Activated CD4-positive, alpha-beta memory T cell treated with anti-CD3 and anti-CD28 coated beads, Interleukin-2, amount 10 ng/mL, durations not matched to agents 7 days and 5 days (primary cell): Measurements from ENCODE around the gene DPP10. TPM values are rescaled to one million over a fixed set of nuclear protein-coding genes. Genes with fewer than 3 reads are reported as not detected.
"Not testable (repeated sequence)": the region's sequence is repeated elsewhere in the genome, so short reads cannot be mapped to it uniquely, and the experiment has no call there.

Experiments used
- CTCF ChIA-PET: fragments of 350-600 bp; sonication (Branson Sonifier 250); formaldehyde crosslinking; loops from one replicate; lab custom pipeline; 2021; ENCODE audit warnings: antibody characterized with exemption, inconsistent platforms; lab: Charles Lee
- POLR2A ChIA-PET: fragments of 350-600 bp; sonication (Branson Sonifier 250); formaldehyde crosslinking; loops from one replicate; lab custom pipeline; 2021; ENCODE audit warnings: antibody characterized with exemption; lab: Charles Lee
- DNase-seq: peaks from one replicate; pipeline ENCODE4 v3.0.0-alpha.2; 2020
- H3K27ac Mint-ChIP-seq: one replicate; pipeline ENCODE4 v1.8.0; 2021; ENCODE audit warnings: mild to moderate bottlenecking, mixed read lengths
- H3K27me3 Mint-ChIP-seq: one replicate; pipeline ENCODE4 v1.8.0; 2021; ENCODE audit warnings: mixed read lengths
- H3K36me3 Mint-ChIP-seq: one replicate; pipeline ENCODE4 v1.8.0; 2021; ENCODE audit warnings: low read depth, mixed read lengths
- H3K4me1 Mint-ChIP-seq: one replicate; pipeline ENCODE4 v1.8.0; 2021; ENCODE audit warnings: mixed read lengths
- H3K4me3 Mint-ChIP-seq: one replicate; pipeline ENCODE4 v1.8.0; 2021; ENCODE audit warnings: mild to moderate bottlenecking, mixed read lengths
- H3K9me3 Mint-ChIP-seq: one replicate; pipeline ENCODE4 v1.8.0; 2021; ENCODE audit warnings: mixed read lengths
- total RNA-seq, 2 experiments: library from RNA; stranded (reverse); gene quantifications; one replicate each; pipeline ENCODE4 v1.2.3, GENCODE V29; 2021

The DPP10 gene
- total RNA-seq, 2 experiments from 2014 or later: not detected

DNA sequence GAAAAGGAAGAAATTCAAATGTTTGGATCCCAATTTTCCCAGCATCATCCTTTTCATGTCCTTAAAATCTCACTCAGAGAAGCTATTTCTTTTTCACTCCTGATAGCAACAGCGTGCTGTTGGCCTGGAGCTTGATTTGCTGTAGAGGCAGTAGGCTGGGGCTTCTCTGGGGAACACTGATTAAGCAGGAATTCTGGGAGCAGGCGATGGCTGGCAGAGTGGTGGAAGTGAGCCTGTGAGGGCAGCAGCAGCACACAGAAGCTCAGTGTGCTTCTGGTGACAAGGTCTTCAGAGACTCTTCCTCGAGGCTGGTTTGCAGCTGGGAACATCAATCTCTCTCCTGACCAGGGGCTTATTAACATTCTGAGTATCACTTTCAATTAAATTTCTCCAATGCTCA, 284.6 kb downstream of the DPP10 start:
- H3K27ac Mint-ChIP-seq: no peak overlapping the region
- H3K9me3 Mint-ChIP-seq: no peaks in the 10 kb centered on the region
- no peak overlapping the region for H3K4me3 Mint-ChIP-seq
- no peak for DNase-seq
- ChIA-PET CTCF (no interaction called here), POLR2A (no interaction called here)
- no peaks in the 10 kb centered on the region for H3K36me3 Mint-ChIP-seq
- H3K4me1 Mint-ChIP-seq: no peaks in the 10 kb centered on the region
- no peaks in the 10 kb centered on the region for H3K27me3 Mint-ChIP-seq

DNA sequence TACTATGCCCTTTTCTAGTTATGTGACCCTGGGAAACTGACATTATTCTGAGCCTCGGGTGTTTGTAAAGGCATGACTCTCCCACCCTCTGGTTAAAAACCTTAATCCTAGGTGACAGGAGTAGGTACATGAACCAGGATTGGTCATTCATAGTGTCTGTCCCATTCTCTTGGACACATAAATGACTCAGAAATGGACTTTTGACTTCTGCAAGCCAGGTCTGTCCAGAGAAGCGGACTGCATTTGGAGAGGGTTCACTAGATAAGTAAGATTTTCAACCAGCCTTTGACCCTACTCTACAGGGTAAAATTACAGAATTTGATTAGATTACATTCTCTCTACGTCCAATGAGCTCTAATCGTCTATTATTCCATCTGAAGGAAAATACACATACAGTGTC, 285.9 kb downstream of the DPP10 start:
- no peak for DNase-seq
- ChIA-PET POLR2A (no interaction called here), CTCF (no interaction called here)
- H3K9me3 Mint-ChIP-seq: no peaks in the 10 kb centered on the region
- H3K27ac Mint-ChIP-seq: no peak overlapping the region
- no peak overlapping the region for H3K4me3 Mint-ChIP-seq
- no peaks in the 10 kb centered on the region for H3K36me3 Mint-ChIP-seq
- no peaks in the 10 kb centered on the region for H3K27me3 Mint-ChIP-seq
- no peaks in the 10 kb centered on the region for H3K4me1 Mint-ChIP-seq

DNA sequence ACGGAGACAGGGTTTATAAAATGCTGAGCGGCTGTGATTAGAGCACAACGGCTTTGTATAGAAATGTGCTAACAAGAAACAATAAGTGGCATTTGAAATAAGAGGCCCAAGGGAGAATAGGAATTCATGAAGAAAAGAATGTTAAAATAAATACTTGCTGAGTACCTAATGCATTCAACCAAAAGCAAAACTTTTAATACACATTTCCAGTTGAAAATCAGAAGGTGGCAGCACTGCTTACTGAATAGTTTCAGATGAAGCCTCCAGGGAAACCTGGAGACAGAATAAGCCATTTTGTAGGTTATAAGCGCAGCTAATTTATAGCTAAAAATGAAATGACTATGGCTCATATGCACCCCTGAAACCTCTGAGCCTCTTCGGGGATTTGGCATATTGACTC, 286.6 kb downstream of the DPP10 start:
- H3K36me3 Mint-ChIP-seq: no peaks in the 10 kb centered on the region
- H3K27me3 Mint-ChIP-seq: no peaks in the 10 kb centered on the region
- no peaks in the 10 kb centered on the region for H3K4me1 Mint-ChIP-seq
- ChIA-PET POLR2A (no interaction called here), CTCF (no interaction called here)
- H3K27ac Mint-ChIP-seq: no peak overlapping the region
- H3K9me3 Mint-ChIP-seq: no peaks in the 10 kb centered on the region
- DNase-seq: no peak
- no peak overlapping the region for H3K4me3 Mint-ChIP-seq

DNA sequence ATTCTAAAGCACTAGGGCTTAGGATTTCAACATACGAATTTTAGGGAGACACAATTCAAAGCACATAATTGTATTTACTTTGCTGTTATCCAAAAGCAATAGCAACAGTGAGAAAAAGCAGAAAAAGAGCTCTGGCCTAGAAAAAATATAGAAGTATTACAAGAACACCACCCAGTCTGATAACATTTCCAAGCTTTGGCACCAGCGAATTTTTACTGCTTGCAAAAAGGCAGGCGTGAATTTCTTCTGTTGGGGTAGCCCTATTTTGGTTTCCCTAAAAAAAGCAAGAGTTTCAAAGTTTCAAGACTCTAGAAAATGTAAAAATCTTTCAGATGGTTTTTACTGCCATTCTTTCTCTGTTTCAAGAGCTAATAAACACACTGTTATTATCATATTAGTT, 292.7 kb downstream of the DPP10 start:
- ChIA-PET CTCF (no interaction called here), POLR2A (no interaction called here)
- DNase-seq: no peak
- no peak overlapping the region for H3K27ac Mint-ChIP-seq
- no peaks in the 10 kb centered on the region for H3K36me3 Mint-ChIP-seq
- H3K4me1 Mint-ChIP-seq: no peaks in the 10 kb centered on the region
- H3K27me3 Mint-ChIP-seq: no peaks in the 10 kb centered on the region
- H3K4me3 Mint-ChIP-seq: no peak overlapping the region
- peaks cover 2% of the 10 kb centered on the region for H3K9me3 Mint-ChIP-seq

DNA sequence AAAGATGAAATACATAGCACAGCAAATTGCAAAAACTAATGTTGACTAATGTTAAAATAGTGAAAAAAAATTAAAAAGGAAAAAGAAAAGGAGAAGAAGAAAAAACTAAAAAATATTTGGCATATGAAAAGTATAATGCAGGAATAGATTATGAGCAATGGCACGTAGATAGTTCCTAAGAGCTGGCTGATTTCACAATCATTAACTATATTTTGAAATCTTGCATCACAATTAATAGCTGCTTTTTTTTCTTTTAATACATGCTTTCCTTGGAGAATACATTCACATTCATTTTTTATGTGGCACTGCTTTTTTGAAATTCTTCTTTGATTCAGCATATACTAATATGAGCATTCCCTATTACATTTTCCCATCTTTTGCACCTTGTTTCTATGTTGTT, 299.8 kb downstream of the DPP10 start:
- CTCF ChIA-PET: no interaction called here
- DNase-seq: no peak
- Mint-ChIP-seq H3K36me3 (no peaks in the 10 kb centered on the region), H3K4me3 (no peak overlapping the region), H3K9me3 (peaks cover 2% of the 10 kb centered on the region), H3K27me3 (no peaks in the 10 kb centered on the region), H3K27ac (no peak overlapping the region), H3K4me1 (no peaks in the 10 kb centered on the region)
- POLR2A ChIA-PET: no interaction called here

DNA sequence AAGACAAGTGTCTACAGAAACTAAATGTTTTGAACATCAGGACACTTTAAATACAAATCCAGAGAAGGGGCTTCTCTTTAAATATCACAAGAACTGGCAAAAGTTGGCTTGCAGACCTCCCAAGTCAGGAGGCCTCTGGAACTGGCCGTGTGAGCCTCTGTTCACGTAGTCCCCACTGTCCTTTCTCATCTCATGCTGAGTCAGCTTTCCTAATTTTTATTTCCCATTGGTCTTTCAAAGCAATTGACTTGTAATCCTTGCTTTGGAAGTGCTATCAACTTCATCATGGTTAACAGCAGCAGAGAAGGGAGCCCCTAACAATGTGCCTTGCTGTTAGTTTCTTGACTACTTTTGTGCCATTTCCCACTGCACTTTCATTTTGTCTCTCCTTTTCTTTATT, 303.3 kb downstream of the DPP10 start:
- Mint-ChIP-seq H3K36me3 (no peaks in the 10 kb centered on the region), H3K27me3 (no peaks in the 10 kb centered on the region), H3K27ac (no peak overlapping the region), H3K4me3 (no peak overlapping the region), H3K4me1 (no peaks in the 10 kb centered on the region), H3K9me3 (no peaks in the 10 kb centered on the region)
- DNase-seq: no peak
- ChIA-PET CTCF (no interaction called here), POLR2A (no interaction called here)

DNA sequence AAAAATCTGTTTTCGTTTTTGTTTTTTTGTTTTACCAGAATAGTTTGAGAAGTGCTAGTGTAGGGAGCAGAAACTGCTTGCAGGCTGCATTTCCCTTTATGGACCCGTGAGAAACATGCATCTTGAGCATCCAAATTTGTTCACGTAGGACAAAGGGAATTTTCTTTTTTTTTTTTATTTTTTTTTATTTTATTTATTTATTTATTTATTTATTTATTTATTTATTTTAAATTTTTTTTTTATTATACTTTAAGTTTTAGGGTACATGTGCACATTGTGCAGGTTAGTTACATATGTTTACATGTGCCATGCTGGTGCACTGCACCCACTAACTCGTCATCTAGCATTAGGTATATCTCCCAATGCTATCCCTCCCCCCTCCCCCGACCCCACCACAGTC, 305.7 kb downstream of the DPP10 start:
- H3K27ac Mint-ChIP-seq, POLR2A ChIA-PET, DNase-seq, H3K9me3 Mint-ChIP-seq, CTCF ChIA-PET, H3K27me3 Mint-ChIP-seq, H3K36me3 Mint-ChIP-seq, H3K4me3 Mint-ChIP-seq, H3K4me1 Mint-ChIP-seq: not testable (repeated sequence)

DNA sequence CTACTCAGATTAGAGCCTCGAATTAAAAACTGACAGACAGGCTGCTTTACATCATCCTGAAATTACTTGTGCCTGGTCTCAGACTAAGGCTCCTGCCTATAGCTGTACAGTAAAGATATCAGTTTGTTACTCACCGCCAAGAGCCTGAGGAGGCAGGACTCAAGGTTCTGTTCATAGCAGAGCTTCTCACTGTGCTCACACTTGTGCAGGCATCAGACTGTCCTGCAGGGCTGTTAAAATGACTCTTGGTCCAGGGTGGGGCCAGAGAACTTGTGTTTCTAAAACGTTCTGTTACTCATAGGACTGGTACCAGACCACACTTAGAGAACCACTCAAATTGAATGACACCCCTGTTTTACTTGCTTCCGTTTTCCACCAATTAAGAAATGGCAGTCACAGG, 310.0 kb downstream of the DPP10 start:
- H3K36me3 Mint-ChIP-seq: no peaks in the 10 kb centered on the region
- ChIA-PET CTCF (no interaction called here), POLR2A (no interaction called here)
- no peaks in the 10 kb centered on the region for H3K27me3 Mint-ChIP-seq
- H3K4me1 Mint-ChIP-seq: no peaks in the 10 kb centered on the region
- no peak for DNase-seq
- no peak overlapping the region for H3K4me3 Mint-ChIP-seq
- no peak overlapping the region for H3K27ac Mint-ChIP-seq
- peaks cover 2% of the 10 kb centered on the region for H3K9me3 Mint-ChIP-seq

DNA sequence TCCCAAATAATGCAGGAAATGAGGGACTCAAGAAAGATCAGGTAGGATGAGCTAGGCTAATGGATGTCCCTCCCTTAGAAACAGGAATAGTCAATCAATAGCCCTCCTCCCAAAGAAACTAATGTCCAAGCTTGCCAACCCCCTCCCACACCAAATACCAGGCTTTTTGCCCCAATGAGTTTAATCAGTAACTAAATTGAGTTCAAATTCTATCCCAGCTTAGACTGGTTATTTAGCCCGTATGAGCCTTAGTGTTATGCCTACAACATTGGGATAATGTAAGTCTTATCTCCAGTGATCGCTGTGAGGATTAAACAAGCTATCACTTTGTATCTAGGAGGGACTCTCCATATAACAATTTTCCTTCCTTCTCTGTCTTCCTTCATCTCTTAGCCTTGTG, 310.7 kb downstream of the DPP10 start:
- H3K36me3 Mint-ChIP-seq: no peaks in the 10 kb centered on the region
- H3K27me3 Mint-ChIP-seq: no peaks in the 10 kb centered on the region
- no peak for DNase-seq
- ChIA-PET CTCF (no interaction called here), POLR2A (no interaction called here)
- H3K4me3 Mint-ChIP-seq: no peak overlapping the region
- no peak overlapping the region for H3K27ac Mint-ChIP-seq
- H3K9me3 Mint-ChIP-seq: peaks cover 2% of the 10 kb centered on the region
- H3K4me1 Mint-ChIP-seq: no peaks in the 10 kb centered on the region

DNA sequence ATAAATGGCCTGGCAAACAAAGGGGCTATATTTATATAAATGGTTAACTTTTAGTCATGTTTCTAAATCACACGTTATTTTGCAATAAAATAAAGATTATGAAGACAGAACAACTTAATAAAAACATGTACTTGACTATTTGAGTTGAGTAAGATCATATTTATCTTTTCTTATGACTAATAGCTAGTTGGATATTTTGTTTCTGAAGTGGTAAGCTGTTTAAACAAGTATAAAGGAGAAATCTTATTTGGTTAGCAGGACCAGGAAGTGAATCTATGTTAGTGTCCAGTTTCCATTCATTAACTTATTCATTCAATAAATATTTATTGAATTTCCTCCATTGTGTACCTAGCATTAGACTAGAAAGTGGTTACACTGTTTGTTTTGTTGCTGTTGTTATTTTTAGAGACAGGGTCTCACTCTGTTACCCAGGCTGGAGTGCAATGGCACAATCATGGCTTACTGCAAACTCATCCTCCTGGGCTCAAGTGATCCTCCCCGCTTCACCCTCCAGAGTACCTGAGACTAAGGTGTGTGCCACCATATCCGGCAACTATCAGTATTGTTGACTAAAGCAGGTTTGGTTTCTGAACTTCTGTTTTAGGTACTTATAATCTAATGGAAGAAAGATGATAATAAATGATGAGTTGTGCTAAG, 312.6 kb downstream of the DPP10 start:
- ChIA-PET CTCF (no interaction called here), POLR2A (no interaction called here)
- Mint-ChIP-seq H3K27me3 (no peaks in the 10 kb centered on the region), H3K27ac (no peak overlapping the region), H3K36me3 (no peaks in the 10 kb centered on the region), H3K4me1 (no peaks in the 10 kb centered on the region), H3K9me3 (peaks cover 2% of the 10 kb centered on the region), H3K4me3 (no peak overlapping the region)
- no peak for DNase-seq

DNA sequence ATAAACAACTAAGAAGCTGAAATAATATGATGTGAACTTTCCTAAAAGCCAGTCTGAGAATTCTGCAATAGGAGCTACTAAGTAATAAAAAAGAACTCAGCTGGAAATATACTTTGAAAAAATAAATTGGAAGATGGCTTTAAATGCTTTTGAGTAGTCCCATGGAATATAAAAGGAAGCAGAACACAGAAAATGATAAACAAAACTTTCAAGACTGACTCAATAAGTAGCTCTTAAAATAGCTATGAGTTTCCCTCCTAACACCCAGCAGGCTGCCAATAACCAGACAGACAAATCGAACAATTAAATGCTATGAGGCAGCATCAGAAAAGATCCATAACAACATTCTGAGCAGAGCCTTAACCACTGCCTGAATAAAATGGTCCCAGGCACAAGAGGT, 319.9 kb downstream of the DPP10 start:
- CTCF ChIA-PET: no interaction called here
- Mint-ChIP-seq H3K27me3 (no peaks in the 10 kb centered on the region), H3K4me3 (no peak overlapping the region), H3K4me1 (no peaks in the 10 kb centered on the region), H3K27ac (no peak overlapping the region), H3K36me3 (no peaks in the 10 kb centered on the region), H3K9me3 (peaks cover 2% of the 10 kb centered on the region)
- DNase-seq: no peak
- POLR2A ChIA-PET: no interaction called here

DNA sequence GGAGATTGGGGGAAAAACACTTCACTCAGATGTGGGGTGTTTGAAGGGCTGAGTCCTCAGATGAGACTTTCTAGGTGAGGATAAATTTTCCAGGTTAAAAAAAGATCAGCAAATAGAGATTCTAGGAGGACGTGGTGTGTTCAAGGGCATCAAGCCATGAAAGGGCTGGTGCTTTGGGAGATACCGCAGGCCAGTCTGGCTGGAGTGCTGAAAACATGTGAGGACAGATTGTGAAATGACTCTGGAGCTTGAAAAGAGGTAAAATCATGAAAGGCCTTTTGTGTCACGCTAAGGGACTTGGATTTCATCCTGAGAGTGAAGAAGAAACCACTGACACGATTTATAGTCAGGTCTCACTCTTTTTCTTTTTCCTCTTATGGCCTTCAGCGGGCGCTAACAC, 320.5 kb downstream of the DPP10 start:
- Mint-ChIP-seq H3K4me1 (no peaks in the 10 kb centered on the region), H3K4me3 (no peak overlapping the region), H3K27ac (no peak overlapping the region), H3K27me3 (no peaks in the 10 kb centered on the region), H3K9me3 (peaks cover 2% of the 10 kb centered on the region), H3K36me3 (no peaks in the 10 kb centered on the region)
- ChIA-PET CTCF (no interaction called here), POLR2A (no interaction called here)
- no peak for DNase-seq

DNA sequence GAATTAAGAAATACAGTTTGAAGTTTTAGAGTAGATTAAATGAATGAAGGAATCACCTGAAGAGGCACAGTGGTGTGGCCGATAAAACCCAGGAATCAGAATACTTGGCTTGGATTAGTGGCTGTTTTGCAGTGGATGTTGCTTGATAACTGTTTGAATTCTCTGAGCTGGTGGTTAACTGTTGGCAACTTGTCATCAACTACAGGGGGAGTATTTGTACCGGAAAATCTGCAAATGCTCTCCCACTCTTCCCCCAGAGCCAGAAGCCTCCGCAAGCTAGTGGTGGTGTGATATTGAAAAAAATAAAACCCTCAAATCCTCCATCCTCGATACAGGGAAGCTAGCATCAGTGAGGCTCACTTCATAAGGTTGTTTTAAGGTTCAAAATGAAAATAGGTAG, 326.7 kb downstream of the DPP10 start:
- peaks cover 2% of the 10 kb centered on the region for H3K9me3 Mint-ChIP-seq
- H3K4me3 Mint-ChIP-seq: no peak overlapping the region
- CTCF ChIA-PET: no interaction called here
- no peak for DNase-seq
- POLR2A ChIA-PET: no interaction called here
- H3K27ac Mint-ChIP-seq: no peak overlapping the region
- no peaks in the 10 kb centered on the region for H3K27me3 Mint-ChIP-seq
- no peaks in the 10 kb centered on the region for H3K4me1 Mint-ChIP-seq
- H3K36me3 Mint-ChIP-seq: no peaks in the 10 kb centered on the region

DNA sequence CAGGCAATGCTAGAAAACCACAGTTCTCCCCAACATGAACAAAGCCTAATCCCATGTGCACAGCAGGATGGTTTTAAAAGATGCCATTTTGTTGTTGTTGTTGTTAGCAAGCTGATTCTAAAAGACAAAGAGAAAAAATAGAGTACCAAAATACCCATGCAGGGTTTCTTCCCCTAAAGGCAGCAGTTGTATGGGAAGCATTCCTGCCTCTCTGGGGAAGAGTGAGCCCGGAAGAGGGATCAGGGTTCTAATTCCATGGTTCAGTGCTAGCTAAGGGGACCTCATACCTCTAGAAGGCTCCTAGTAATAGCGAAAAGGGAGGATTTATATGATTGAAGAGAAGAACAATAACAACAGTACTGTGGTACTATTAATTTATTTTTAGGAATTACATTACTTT, 327.6 kb downstream of the DPP10 start:
- POLR2A ChIA-PET: no interaction called here
- no peak overlapping the region for H3K27ac Mint-ChIP-seq

More for the DNA sequence above, 327.6 kb downstream of the DPP10 start:
- Mint-ChIP-seq H3K27me3 (no peaks in the 10 kb centered on the region), H3K4me1 (no peaks in the 10 kb centered on the region), H3K9me3 (peaks cover 2% of the 10 kb centered on the region), H3K4me3 (no peak overlapping the region), H3K36me3 (no peaks in the 10 kb centered on the region)
- CTCF ChIA-PET: no interaction called here
- no peak for DNase-seq
